Transverse colon (tissue), 3 donors: ENCODE data around the gene EP400.

Experiments
- EP300 ChIP-seq: sonication (generic); formaldehyde crosslinking; IDR thresholded peaks from one replicate; pipeline ENCODE4 v1.6.1; 2017; ENCODE audit warnings: antibody characterized with exemption, low read depth
- POLR2A ChIP-seq: fragments of 450-650 bp; IDR thresholded peaks from one replicate; pipeline ENCODE4 v1.6.1; 2016; ENCODE audit warnings: antibody characterized with exemption, mild to moderate bottlenecking, moderate library complexity
- TF ChIP-seq, protein P1 (sequence below), 5 experiments: fragments of 200-600 bp in 3 of 5; fragments of 450-650 bp in 2 of 5; sonication (generic) in 3 of 5; IDR thresholded peaks; 1 replicate in 2 of 5; 2 replicates in 3 of 5; pipeline ENCODE4 v1.5.1; 2016 to 2017; ENCODE audit warnings: antibody characterized with exemption in 5 of 5, inconsistent platforms in 3 of 5, mild to moderate bottlenecking in 2 of 5, moderate library complexity in 1 of 5

DNA sequence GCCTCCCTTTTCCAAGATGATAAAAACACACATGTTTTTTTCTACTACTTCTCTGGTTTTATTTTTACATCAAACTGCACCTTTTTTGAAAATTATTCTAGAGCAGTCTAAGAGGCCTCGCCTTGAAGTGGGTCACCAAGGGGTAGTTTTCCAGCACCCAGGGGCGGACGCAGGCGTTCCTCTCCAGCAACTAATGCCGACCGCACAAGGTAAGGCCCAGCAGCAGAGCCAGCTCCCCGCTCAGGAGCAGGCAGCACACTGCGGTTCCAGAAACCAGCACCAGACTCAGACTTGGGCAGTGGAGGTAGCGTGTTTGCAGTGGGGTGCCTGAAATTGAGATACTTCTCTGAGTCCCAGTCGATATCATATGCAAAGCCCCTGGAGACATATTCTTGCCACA lies 31.6 kb downstream of the EP400 start:
- TF ChIP-seq EP300, result no peak
- TF ChIP-seq, protein P1, sequence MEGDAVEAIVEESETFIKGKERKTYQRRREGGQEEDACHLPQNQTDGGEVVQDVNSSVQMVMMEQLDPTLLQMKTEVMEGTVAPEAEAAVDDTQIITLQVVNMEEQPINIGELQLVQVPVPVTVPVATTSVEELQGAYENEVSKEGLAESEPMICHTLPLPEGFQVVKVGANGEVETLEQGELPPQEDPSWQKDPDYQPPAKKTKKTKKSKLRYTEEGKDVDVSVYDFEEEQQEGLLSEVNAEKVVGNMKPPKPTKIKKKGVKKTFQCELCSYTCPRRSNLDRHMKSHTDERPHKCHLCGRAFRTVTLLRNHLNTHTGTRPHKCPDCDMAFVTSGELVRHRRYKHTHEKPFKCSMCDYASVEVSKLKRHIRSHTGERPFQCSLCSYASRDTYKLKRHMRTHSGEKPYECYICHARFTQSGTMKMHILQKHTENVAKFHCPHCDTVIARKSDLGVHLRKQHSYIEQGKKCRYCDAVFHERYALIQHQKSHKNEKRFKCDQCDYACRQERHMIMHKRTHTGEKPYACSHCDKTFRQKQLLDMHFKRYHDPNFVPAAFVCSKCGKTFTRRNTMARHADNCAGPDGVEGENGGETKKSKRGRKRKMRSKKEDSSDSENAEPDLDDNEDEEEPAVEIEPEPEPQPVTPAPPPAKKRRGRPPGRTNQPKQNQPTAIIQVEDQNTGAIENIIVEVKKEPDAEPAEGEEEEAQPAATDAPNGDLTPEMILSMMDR (IDR thresholded peaks at IDR 0.05), result no peak
- no peak for TF ChIP-seq POLR2A
